Fibroblast of villous mesenchyme (primary cell): ENCODE data around the gene ING3. TPM values are rescaled to one million over a fixed set of nuclear protein-coding genes. Genes with fewer than 3 reads are reported as not detected.

Experiments used
- DNase-seq: peaks from one replicate; pipeline ENCODE4 v3.0.0-alpha.2; 2010; ENCODE audit warnings: low read depth
- H3K4me3 ChIP-seq: 2 replicates; pipeline ENCODE4 v1.5.1; 2011; ENCODE audit warnings: low read depth, mild to moderate bottlenecking, low read length
- total RNA-seq: library from RNA; depleted of rRNA; stranded (reverse); fragments of >200 nt; gene quantifications from 2 replicates; pipeline ENCODE4 v1.2.3, GENCODE V29; 2012
- TF ChIP-seq, protein P1 (sequence below): IDR thresholded peaks from 2 replicates; pipeline ENCODE4 v1.5.1; 2012; ENCODE audit warnings: low read depth, mild to moderate bottlenecking, low read length; ENCODE audit not compliant: insufficient read depth

Gene ING3
- total RNA-seq, 1 donor, result 21.2 TPM

DNA sequence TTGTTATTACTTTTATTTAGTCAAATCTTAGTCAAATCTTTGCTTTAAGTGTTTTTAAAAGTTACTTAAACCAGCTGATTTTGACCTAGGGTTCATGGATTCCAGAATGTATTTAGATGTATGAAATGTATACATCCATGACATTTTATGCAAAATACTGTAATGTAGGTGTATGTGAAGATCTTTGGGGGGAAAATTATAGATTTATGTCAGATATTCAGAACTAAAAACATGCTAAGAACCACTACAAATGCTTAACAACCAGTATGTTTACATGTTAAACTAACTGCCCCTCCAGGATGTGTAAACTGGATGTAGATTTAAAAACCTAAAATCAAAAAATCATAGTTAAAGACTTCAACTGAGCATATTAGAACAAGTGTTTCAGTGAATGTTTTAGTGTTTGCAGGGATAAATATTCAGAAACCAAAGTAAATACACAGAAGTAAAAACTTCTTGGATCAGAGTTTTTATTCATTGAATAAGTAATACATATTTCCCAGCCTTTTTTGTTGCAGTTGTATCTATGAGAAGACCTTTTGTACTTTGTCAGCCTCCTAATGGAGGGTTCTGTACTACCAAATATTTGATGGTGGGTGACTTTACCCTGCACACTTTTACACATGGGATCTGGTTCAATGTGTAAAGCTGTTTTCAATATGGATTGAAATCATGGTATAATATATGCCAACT is 41.8 kb downstream of the ING3 start:
- H3K4me3 ChIP-seq, result peak overlapping the region; percentile 65
- TF ChIP-seq, protein P1, sequence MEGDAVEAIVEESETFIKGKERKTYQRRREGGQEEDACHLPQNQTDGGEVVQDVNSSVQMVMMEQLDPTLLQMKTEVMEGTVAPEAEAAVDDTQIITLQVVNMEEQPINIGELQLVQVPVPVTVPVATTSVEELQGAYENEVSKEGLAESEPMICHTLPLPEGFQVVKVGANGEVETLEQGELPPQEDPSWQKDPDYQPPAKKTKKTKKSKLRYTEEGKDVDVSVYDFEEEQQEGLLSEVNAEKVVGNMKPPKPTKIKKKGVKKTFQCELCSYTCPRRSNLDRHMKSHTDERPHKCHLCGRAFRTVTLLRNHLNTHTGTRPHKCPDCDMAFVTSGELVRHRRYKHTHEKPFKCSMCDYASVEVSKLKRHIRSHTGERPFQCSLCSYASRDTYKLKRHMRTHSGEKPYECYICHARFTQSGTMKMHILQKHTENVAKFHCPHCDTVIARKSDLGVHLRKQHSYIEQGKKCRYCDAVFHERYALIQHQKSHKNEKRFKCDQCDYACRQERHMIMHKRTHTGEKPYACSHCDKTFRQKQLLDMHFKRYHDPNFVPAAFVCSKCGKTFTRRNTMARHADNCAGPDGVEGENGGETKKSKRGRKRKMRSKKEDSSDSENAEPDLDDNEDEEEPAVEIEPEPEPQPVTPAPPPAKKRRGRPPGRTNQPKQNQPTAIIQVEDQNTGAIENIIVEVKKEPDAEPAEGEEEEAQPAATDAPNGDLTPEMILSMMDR, result no peak
- DNase-seq, result no peak

DNA sequence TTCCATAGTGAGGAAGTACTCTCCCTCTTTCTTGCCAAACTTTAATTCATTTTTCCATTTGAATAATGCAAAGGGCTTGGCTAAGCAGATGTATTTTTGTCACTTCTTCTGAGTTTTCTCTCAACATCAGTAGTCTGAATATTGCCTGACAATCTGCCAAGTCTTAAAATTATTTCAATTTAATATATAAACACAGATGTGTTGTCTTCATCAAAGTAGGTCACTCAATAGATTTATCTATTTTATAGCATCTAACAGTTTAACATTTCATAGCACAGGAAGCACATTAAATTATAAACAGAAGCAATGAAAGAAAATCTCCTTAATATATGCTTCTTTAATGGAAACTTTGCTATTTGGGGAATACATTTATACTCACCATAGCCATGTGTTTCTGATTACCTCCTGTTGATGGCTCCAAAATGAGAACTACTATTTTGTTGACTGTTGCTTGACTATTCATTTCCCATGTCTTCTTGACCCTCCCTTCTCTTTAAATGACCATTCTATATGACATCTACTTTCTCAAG is 42.5 kb downstream of the ING3 start:
- TF ChIP-seq, protein P1, result no peak
- DNase-seq, result no peak
- peak overlapping the region; percentile 65 for H3K4me3 ChIP-seq

DNA sequence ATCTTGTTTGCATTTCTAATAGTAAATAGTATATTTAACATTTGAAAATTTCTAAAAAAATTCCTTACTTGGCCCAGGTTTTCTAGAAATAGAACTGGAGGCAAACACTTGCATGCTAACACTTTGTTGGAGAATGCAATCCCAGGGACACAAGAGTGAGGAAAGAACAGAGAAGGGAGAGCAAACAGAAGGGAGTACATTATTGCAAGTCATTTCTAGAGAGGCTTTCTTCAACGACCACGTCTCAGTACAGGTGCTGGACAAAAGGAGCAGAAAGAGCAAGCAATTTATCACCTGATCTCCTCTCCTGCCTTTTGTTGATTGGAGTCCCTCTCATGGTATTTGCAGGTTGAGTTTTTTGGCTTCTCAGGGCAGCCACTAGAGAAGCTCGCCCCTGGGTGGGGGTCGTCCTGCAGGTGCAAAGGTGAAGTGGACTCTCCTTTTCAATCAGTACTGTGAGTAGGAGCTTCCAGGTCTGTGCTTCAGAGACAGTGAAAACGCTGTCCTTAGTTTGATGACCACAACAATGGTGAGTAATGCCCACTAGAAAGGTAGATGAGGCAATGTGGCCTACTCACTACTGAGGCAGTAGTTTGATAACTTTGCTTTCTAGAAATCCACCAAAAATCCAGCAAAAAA is 43.1 kb downstream of the ING3 start:
- no peak for DNase-seq
- TF ChIP-seq, protein P1, result no peak
- H3K4me3 ChIP-seq, result no peak overlapping the region

DNA sequence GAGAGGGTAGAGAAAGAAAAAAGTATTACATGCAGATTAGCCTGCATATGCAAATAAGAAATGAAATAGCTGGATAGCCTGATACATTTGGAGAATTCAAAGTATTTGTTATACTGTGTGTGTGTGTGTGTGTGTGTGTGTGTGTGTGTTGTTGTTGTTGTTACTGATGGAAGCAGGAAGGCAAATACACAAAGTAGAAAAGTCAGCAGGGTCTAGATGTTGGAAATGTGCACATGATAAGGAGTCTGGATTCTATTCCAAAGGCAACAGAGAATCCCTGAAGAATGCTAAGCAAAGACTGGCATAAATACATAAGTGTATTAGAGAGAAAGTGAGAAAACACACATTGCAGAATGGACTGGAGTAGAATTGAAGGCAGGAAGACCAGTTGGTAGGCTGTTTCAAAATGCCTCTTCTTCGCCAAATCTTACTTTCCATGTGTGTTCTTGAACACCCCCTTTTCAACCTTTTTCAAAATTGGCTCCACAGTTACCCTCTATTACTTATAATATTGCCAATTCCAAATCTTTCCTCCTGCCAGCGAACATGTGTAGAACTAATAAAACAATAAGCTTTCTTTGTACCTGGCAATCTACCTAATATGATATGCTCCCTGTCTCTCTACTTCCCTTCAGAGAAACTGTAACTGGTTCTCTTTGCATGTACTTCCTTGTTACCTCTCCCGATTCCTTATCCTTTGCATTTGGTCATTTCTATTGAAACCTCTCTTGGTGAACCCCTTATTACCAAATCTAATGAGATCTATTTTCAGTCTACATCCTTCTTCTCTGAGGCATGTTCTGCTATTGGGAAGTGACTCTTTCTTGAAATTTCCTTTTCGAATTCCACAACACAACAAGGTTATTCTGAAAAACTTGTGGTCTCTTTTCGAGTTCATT is 44.2 kb downstream of the ING3 start:
- no peak for DNase-seq
- TF ChIP-seq, protein P1, result no peak

DNA sequence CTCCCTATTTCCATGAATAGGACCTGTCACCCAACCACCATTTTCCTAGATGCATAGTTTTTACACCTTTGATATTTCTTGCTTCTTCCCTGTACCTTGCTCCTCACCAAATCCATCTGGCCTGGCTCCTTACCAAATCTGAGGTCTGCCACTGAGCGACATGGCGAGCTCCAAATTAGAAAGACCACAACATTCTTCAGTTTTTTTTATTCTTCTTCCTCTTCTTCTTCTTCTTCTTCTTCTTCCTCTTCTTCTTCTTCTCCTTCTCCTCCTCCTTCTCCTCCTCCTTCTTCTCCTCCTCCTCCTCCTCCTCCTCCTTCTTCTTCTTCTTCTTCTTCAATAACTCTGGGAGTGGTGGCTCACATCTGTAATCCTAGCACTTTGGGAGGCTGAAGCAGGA is 45.1 kb downstream of the ING3 start:
- TF ChIP-seq, protein P1, result no peak
- H3K4me3 ChIP-seq, result no peak overlapping the region
- DNase-seq, result no peak

More for the DNA sequence above, 44.2 kb downstream of the ING3 start:
- no peak overlapping the region for H3K4me3 ChIP-seq

DNA sequence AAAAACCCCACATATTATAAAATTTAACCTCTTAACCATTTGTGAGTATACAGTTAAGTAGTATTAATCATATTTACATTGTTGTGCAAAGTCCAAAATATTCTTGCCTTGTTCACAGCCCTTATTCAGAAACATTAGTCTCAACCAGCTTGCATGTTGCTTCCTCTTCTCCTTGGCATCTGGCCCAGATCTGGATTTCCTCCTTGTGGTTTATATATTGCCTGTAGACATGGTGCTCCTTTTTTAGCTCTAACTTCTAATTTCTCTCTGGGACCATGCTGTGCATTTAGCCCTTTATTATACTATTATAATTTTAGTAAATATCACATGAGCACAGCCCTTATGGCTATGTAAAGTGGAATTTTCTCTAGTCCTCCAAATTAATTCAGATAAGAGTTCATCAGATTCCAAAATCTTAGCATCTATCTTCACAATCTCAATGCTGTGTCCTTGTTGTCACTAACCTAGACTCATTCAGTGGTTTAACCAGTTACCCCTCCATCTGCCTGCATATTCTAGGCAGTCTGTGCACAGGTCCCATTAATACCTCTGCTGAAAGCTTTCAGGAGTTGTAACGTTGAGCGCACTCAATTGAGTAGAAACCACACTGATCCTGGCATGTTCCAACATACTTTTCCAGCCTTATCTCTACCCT is 45.9 kb downstream of the ING3 start:
- no peak overlapping the region for H3K4me3 ChIP-seq
- TF ChIP-seq, protein P1, result no peak
- peak; percentile 94 for DNase-seq
